Breast epithelium (tissue), 4 donors: ENCODE data around the gene DBNDD1. TPM values are rescaled to one million over a fixed set of nuclear protein-coding genes. Genes with fewer than 3 reads are reported as not detected.

Experiments used
- DNase-seq, 2 donors: peaks; one replicate each; pipeline ENCODE4 v3.0.0-alpha.2; 2019; ENCODE audit warnings: low spot score in 2 of 2
- H3K27ac ChIP-seq, 2 donors: fragments of 200-600 bp; sonication (generic) in 1 of 2; one replicate each; pipeline ENCODE4 v1.5.1; 2016 to 2019; ENCODE audit warnings: mild to moderate bottlenecking in 1 of 2
- H3K27me3 ChIP-seq, 2 donors: fragments of 200-600 bp; sonication (generic) in 1 of 2; one replicate each; pipeline versions ENCODE4 v1.5.1 to v1.6.0; 2017 to 2019; ENCODE audit warnings: control low read depth in 1 of 2, mild to moderate bottlenecking in 1 of 2
- H3K36me3 ChIP-seq: fragments of 200-600 bp; one replicate; pipeline ENCODE4 v1.5.1; 2019
- H3K4me1 ChIP-seq, 2 donors: fragments of 200-600 bp; sonication (generic); one replicate each; pipeline ENCODE4 v1.5.1; 2016 to 2019; ENCODE audit warnings: control low read depth in 1 of 2
- H3K4me3 ChIP-seq, 3 donors: fragments of 200-600 bp; sonication (generic); 1 replicate in 2 of 3; 2 replicates in 1 of 3; pipeline ENCODE4 v1.5.1; 2016 to 2019; ENCODE audit warnings: mild to moderate bottlenecking in 3 of 3, moderate library complexity in 2 of 3
- H3K9me3 ChIP-seq, 2 donors: fragments of 200-600 bp; sonication (generic) in 1 of 2; one replicate each; pipeline ENCODE4 v1.5.1; 2016 to 2019; ENCODE audit warnings: control low read depth in 1 of 2
- CTCF ChIP-seq, 3 donors: fragments of 450-650 bp; IDR thresholded peaks; one replicate each; pipeline ENCODE4 v1.5.1; 2016 to 2017; ENCODE audit warnings: antibody characterized with exemption in 3 of 3, mild to moderate bottlenecking in 3 of 3, moderate library complexity in 3 of 3
- POLR2A ChIP-seq: fragments of 450-650 bp; IDR thresholded peaks from one replicate; pipeline ENCODE4 v1.6.1; 2016; ENCODE audit warnings: antibody characterized with exemption, mild to moderate bottlenecking, moderate library complexity
- POLR2AphosphoS5 ChIP-seq, 3 donors: sonication (generic); formaldehyde crosslinking; IDR thresholded peaks; one replicate each; pipeline ENCODE4 v1.6.1; 2017; ENCODE audit warnings: antibody characterized with exemption in 3 of 3
- intact Hi-C: fragments of 100-400 bp; cut with DNase I; formaldehyde crosslinking; loops from one replicate; pipeline ENCODE4 v1.15.1; 2023; ENCODE audit warnings: low total_unique reads
- total RNA-seq, 3 donors: library from RNA; depleted of rRNA; stranded (reverse); fragments of >200 nt; gene quantifications; one replicate each; pipeline ENCODE4 v1.1.0, GENCODE V29; 2016

The DBNDD1 gene
- total RNA-seq, 3 donors from 2014 or later, result 3.7 to 7.9 (median 6.0) TPM

DNA sequence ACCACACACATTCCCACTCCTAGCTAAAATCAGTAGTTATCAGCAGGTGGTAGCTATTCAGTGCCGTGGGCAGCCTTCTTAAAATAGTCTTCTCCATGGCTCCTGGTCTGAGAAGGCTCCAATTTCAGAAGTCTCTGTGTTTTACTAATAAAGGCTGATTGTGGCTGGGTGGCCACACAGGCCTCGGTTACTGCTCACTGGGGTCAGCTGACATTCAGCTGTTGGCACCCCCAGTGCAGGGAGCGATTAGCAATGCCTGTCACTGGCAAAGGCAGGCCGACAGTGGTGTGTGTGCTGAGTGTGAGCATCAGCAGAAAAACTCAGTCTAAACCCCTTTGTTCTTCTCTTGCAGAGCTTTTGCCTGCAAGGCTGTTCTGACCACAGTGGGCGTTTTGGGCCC, 16.6 kb upstream of the DBNDD1 start:
- intact Hi-C loops, result no loop called here
- TF ChIP-seq POLR2A, result no peak
- no peaks in the 10 kb centered on the region for H3K4me1 ChIP-seq
- no peak overlapping the region for H3K4me3 ChIP-seq
- no peaks in the 10 kb centered on the region for H3K27me3 ChIP-seq
- H3K9me3 ChIP-seq, result no peaks in the 10 kb centered on the region
- H3K36me3 ChIP-seq, result peaks cover 9% of the 10 kb centered on the region
- no peak for DNase-seq
- H3K27ac ChIP-seq, result no peak overlapping the region

GRCh38 chr16:90034504-90034903, 15.2 kb upstream of the DBNDD1 start:
- Histone ChIP-seq H3K27me3 (no peaks in the 10 kb centered on the region), H3K27ac (no peak overlapping the region), H3K9me3 (no peaks in the 10 kb centered on the region), H3K4me3 (no peak overlapping the region), H3K36me3 (peaks cover 9% of the 10 kb centered on the region), H3K4me1 (no peaks in the 10 kb centered on the region)
- intact Hi-C loops, result no loop called here
- TF ChIP-seq POLR2A, result no peak
- TF ChIP-seq CTCF (IDR thresholded peaks at IDR 0.05), result no peak
- TF ChIP-seq POLR2AphosphoS5 (IDR thresholded peaks at IDR 0.05), result no peak
- DNase-seq, result no peak

DNA sequence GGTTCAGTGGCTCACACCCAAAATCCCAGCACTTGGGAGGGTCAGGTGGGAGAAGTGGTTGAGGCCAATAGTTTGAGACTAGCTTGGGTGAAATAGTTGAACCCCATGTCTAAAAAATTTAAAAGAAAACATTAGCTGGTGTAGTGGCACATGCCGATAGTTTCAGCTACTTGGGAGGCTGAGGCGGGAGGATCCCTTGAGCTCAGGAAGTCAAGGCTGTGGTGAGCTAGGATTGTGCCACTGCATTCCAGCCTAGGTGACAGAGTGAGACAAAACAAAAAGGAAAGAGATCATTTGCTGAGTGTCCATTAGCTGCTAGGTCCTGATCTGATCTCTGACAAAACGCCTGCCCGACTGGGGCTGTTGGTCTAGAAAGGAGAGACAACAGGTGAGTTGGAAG, 14.1 kb upstream of the DBNDD1 start:
- Histone ChIP-seq H3K4me1 (no peaks in the 10 kb centered on the region), H3K27me3 (no peaks in the 10 kb centered on the region), H3K27ac (no peak overlapping the region), H3K36me3 (peaks cover 9% of the 10 kb centered on the region), H3K4me3 (no peak overlapping the region), H3K9me3 (no peaks in the 10 kb centered on the region)
- DNase-seq, result no peak
- TF ChIP-seq CTCF (IDR thresholded peaks at IDR 0.05) (no peak), POLR2AphosphoS5 (IDR thresholded peaks at IDR 0.05) (no peak), POLR2A (no peak)
- intact Hi-C loops, result no loop called here

- Histone ChIP-seq H3K4me1 (no peaks in the 10 kb centered on the region), H3K9me3 (no peaks in the 10 kb centered on the region), H3K27ac (no peak overlapping the region), H3K4me3 (no peak overlapping the region), H3K27me3 (no peaks in the 10 kb centered on the region), H3K36me3 (peaks cover 5% of the 10 kb centered on the region)
- no peak for TF ChIP-seq POLR2AphosphoS5 (IDR thresholded peaks at IDR 0.05)
- no peak for TF ChIP-seq CTCF (IDR thresholded peaks at IDR 0.05)
- no peak for TF ChIP-seq POLR2A
- no peak for DNase-seq
- intact Hi-C loops, result no loop called here
Measured at GRCh38 chr16:90032674-90033331, 13.5 kb upstream of the DBNDD1 start.

- no peak for DNase-seq
- Histone ChIP-seq H3K36me3 (no peaks in the 10 kb centered on the region), H3K27ac (peak overlapping the region in 1 of 2 donors; percentile 4), H3K27me3 (no peaks in the 10 kb centered on the region), H3K4me3 (no peak overlapping the region), H3K4me1 (no peaks in the 10 kb centered on the region), H3K9me3 (no peaks in the 10 kb centered on the region)
- intact Hi-C loops, result no loop called here
- TF ChIP-seq POLR2A (no peak), CTCF (IDR thresholded peaks at IDR 0.05) (peak in 1 of 3 donors; percentile 30), POLR2AphosphoS5 (IDR thresholded peaks at IDR 0.05) (peak; percentile 21 to 72 (median 60))
Measured at GRCh38 chr16:90031931-90032673, 12.8 kb upstream of the DBNDD1 start.
